Heart left ventricle (tissue), 13 donors: ENCODE data around the gene PUDP.

Source experiments
- POLR2A ChIP-seq, 2 donors: fragments of 450-650 bp; IDR thresholded peaks; one replicate each; pipeline ENCODE4 v1.6.1; 2017; ENCODE audit warnings: antibody characterized with exemption in 2 of 2, mild to moderate bottlenecking in 2 of 2, moderate library complexity in 2 of 2
- TF ChIP-seq, protein P1 (sequence below), 12 donors: fragments of 200-600 bp; sonication (generic) in 4 of 12; IDR thresholded peaks; one replicate each; pipeline versions ENCODE4 v1.5.0 to v1.8.0; 2018 to 2022; ENCODE audit warnings: antibody characterized with exemption in 12 of 12, mild to moderate bottlenecking in 5 of 12
- donor health status: ischemic (EF 13 %, LVEDD 7.1; RV severe dilation, severe dysfunction).
- donor health status: DM: no; HTN: yes; CAD: no.
- donor health status: DM: no; HTN: no; CAD: no.
- donor health status: ischemic (EF 25% LVEDD 6.9; RV normal size, moderate dysfunction).
- donor health status: ischemic (EF 25% LVEDD 5.7; RV mildly dilated, moderate dysfunction).
- donor health status: ischemic (EF 35%, LVEDD 5.7; RV mildly dilated, moderate dysfunction).
- donor health status: nonischemic (EF 11% LVEDD 7.7; RV severe dilation, severe dysfunction).
- donor health status: DM: yes; HTN: yes; CAD: no.
- donor health status: PGD.
- donor health status: ischemic (EF 29% LVEDD 5.4; RV normal size, mild dysfunction).
- donor health status: nonischemic (EF 23%, LVEDD 6.1; RV moderate dilation, normal function).

DNA sequence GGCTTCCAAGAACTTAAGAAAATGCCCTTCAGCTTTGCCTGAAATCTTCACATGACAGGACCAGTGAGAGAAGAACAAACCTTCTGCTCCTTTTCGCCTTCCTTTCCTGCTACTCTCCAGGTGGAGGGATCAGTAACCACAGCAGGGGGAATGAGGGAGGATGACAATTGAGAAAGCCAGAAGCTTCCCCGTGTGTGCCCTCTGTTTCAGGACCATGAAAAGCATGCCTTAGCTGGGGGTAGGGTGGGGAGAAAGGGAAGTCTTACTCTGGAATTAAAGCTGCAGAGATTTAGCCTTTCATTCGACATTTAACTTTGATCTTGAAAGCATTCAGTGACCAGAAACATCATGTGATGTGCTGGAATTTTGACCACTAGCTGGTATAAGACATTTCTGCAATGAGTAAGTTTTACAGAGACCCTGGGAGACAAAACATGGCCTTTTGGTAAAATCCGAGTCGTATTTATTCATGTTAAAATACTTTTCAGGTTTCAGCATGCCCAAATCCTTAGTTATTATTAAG, 10.6 kb upstream of the PUDP start:
- TF ChIP-seq, protein P1, sequence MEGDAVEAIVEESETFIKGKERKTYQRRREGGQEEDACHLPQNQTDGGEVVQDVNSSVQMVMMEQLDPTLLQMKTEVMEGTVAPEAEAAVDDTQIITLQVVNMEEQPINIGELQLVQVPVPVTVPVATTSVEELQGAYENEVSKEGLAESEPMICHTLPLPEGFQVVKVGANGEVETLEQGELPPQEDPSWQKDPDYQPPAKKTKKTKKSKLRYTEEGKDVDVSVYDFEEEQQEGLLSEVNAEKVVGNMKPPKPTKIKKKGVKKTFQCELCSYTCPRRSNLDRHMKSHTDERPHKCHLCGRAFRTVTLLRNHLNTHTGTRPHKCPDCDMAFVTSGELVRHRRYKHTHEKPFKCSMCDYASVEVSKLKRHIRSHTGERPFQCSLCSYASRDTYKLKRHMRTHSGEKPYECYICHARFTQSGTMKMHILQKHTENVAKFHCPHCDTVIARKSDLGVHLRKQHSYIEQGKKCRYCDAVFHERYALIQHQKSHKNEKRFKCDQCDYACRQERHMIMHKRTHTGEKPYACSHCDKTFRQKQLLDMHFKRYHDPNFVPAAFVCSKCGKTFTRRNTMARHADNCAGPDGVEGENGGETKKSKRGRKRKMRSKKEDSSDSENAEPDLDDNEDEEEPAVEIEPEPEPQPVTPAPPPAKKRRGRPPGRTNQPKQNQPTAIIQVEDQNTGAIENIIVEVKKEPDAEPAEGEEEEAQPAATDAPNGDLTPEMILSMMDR (IDR thresholded peaks at IDR 0.05) = no peak
- TF ChIP-seq POLR2A (IDR thresholded peaks at IDR 0.05) = no peak
